ENCODE results near the gene GAREM2.
A peak's percentile ranks its signal among the peaks of the same experiment; 100 is the strongest.
"Not testable (repeated sequence)": the region's sequence is repeated elsewhere in the genome, so short reads cannot be mapped to it uniquely, and the experiment has no call there.

The GAREM2 gene

DNA sequence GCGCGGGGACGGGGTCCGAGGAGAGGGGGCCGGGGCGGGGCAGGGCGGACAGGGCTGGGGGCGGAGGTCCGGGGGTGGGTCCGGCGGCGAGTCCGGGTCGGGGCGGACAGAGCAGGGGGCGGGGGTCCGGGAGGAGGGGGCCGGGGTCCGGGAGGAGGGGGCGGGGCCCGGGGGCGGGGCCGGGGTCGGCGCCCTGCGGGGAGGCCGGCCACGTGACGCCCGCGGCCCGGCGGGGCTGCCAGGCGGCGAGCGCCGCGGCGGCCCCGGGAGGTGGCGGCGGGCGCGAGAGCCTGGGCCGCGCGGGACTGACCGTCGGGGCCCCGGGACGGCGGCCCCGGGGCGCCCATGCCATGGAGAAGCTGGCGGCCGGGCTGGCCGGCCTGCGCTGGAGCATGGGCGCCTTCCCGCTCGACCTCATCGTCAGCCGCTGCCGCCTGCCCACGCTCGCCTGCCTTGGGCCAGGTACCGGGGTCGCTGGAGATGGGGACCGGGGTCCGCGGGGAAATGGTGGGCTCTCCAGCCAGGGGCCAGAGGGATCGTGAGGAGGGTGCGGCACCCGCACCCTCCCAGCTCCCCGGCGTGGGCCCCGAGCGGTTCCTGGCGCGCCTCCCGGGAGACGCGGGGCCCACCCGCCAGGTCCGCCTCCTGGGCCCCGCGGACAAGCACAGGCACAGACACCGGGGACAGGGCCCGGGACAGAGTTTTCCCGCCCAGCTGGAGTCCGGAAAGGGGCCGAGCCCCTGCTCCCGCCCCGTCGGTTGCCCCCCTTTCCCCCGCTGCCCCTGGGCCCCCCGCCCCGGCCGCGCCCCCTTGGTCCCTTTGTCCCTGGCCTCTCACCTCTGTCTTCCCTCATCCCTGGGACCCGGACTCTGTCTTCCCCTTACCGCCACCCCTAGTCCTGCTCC, at the start of gene GAREM2:
Gene GAREM2 (plus strand): TSS at position 218 of the 905 bp plus-strand sequence. CDS start 133 bp downstream, at position 351.
- peak; percentile 20 for DNase-seq

GRCh38 chr2:26123426-26123825, 49.5 kb upstream of the GAREM2 start:
- DNase-seq: no peak

- DNase-seq: no peak
These were observed 46.8 kb upstream of the GAREM2 start for GRCh38 chr2:26126074-26126473.

- DNase-seq: no peak
These were observed 44.7 kb upstream of the GAREM2 start for GRCh38 chr2:26128176-26128575.

DNA sequence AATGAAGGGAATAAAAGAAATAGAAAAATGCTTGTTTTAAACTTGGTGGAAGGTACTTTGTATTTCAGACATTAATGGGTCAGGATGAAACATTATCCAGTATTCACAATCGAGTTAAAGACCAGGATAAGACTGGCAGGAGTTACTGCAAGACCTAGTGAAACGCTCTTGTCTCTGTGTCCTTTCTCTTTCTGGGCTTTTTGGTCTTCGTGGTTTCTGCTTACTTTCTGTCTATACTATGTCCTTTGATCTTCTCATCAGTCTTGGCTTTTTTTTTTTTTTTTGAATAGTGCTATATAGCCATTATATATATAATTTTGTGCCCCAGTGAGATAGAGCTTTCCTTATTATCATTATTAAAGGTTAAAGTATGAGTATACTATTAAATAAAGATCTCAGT, 42.1 kb upstream of the GAREM2 start:
- no peak for DNase-seq

GRCh38 chr2:26136451-26136850, 36.4 kb upstream of the GAREM2 start:
- no peak for DNase-seq

- peak; percentile 29 for DNase-seq
These were observed 33.4 kb upstream of the GAREM2 start for GRCh38 chr2:26139269-26140183.

- DNase-seq: no peak
These were observed 31.6 kb upstream of the GAREM2 start for GRCh38 chr2:26141145-26141769.

DNA sequence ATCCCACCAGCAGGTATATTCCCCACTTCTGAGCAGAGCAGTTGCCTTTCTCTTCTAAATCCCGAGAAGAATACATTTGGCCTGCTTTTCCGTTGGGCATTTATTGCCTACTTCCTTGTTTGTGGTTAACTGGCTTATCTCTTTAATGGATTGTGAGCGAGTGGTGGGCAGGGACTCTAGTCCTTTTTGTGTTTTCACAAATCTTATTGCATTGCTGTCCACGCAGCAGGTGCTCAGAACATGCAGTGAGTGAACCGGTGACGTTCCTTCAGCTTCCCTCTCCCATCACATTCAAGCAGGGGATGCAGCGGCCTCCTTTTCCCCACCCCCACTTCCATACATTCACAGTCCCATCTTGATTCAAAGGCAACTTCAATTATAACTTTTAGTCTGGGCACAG, 28.9 kb upstream of the GAREM2 start:
- no peak for DNase-seq

DNA sequence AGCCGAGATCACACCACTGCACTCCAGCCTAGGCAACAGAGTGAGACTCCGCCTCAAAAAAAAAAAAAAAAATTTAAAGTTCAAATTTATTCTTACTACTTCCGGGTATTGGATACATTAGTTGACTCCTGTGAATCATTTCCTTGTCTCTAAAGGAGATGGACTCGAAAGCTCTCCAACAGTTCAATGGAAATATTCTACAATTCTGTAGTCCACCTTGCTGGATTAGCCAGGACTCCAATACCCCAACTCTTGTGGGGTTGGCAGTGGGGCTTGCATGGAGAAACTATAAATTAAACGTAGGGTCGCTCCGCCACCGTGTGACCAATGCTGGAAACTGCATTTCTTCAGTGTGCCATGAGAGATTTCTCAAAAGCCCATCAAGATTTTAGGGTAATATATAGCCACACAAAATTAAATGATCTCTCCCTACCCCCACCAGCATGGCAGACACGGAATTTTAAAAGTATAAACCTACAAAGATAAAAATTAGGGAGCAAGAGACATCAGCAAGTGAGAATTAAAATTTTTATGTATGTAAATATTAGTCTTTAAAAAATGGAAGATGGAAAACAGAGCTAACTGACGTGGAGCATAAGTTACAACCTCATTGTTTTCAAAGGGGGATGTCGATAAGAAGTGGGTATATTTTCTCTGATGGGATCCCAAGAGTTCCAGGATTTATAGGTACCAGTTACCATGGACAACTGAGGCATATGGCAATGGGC, 27.8 kb upstream of the GAREM2 start:
- peak; percentile 47 for DNase-seq

DNA sequence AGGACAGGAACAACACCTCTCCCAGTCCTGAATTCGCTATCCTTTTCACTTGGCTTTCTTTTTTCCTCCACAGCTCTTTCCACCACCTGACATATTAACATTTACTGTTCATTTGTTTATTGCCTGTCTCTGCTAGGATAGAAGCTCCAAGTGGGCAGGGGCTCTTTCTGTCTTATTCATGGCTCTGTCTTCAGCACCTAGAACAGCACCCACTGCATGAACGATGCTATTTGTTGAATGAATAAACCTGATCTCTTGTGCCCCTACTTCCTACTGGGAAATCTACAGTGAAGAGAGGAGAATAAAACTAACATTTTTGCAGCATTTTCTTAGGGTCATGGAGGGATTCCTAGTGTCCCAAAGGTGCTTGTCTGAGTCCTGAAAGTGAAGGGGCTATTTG, 24.4 kb upstream of the GAREM2 start:
- no peak for DNase-seq

DNA sequence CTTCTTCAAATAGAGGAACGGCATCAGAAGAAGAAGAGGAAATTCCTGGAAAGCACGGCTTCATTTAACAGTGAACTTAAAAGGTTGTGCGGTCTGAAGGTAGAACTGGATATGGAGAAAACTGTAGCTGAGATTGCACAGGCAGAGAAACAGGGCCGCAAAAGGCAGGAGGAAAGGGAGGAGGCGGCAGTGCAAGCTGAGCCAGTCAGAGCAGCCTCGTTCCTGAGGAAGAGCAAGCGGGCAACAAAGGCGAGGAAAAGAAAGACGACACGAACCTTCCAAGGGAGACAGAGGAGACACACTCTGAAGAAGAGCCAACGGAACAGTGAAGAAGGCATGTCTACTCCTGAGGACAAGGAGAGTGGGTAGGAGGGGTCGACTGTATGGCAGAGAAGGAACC, 22.6 kb upstream of the GAREM2 start:
- no peak for DNase-seq

DNA sequence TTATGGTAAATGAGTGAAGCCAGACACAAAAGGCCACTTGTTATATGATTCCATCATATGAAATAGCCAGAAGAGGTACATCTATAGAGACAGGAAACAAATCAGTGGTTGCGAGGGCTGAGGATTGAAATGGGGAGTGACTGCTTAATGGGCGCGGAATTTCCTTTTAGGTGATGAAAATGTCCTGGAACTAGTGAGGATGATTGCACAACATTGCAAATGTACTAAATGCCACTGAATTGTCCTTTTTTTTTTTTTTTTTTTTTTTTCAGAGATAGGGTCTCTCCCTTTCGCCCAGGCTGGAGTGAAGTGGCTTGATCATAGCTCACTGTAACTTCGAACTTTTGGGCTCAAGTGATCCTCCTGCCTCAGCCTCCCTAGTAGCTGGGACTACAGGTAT, 15.3 kb upstream of the GAREM2 start:
- DNase-seq: no peak

- no peak for DNase-seq
These were observed 11.0 kb upstream of the GAREM2 start for GRCh38 chr2:26161926-26162325.

GRCh38 chr2:26162963-26163362, 9.9 kb upstream of the GAREM2 start:
- no peak for DNase-seq

DNA sequence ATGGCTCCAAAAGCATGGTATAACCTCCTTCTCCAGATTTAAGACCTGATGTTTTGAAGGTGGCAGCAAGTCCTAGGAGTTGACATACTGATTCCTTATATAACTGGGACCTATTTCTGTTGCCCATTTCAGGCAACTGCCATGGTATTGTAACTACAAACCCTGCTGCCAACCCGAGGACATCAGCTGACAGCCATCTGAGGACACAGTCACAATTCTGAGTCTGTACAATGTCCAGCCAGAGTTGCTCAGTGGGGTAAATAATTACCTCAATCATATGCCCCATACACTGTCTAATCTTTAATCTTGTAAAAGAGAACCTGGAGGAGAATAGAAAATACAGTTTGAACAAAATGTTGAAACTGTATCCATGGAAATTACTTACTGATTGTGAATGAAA, 8.7 kb upstream of the GAREM2 start:
- DNase-seq: no peak

- DNase-seq: no peak
These were observed 8.2 kb upstream of the GAREM2 start for GRCh38 chr2:26164641-26165211.

DNA sequence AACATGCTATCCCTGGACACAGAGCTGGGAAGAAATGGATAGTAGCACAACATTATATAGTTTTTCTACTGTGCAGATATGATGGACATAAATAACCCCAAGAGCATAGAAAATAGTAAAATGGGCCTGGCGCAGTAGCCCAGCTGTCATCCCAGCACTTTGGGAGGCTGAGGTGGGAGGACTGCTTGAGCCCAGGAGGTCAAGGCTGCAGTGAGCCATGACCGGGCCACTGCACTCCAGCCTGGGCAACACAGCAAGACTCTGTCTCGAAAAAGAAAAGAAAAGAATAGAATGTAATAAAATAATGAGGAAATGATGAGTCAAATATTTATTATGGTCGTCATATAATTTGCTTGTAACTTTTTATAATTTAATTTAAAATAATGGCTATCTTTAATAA, 7.5 kb upstream of the GAREM2 start:
- DNase-seq: no peak

DNA sequence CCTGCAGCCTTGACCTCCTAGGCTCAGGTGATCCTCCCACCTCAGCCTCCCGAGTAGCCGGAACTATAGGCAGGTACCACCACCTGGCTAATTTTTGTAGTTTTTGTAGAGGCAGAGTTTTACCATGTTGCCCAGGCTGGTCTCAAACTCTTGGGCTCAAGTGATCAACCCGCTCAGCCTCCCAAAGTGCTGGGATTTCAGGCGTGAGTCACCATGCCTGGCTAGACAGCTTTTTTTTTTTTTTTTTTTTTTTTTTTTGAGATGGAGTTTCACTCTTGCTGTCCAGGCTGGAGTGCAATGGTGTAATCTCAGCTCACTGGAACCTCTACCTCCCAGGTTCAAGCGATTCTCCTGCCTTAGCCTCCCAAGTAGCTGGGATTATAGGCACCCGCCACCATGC, 6.3 kb upstream of the GAREM2 start:
- not testable (repeated sequence) for DNase-seq

GRCh38 chr2:26168785-26169184, 4.1 kb upstream of the GAREM2 start:
- DNase-seq: no peak

GRCh38 chr2:26169226-26169625, 3.7 kb upstream of the GAREM2 start:
- DNase-seq: no peak
